AG04450 (cell line): Measurements from ENCODE around the gene SLCO2B1. TPM values are rescaled to one million over a fixed set of nuclear protein-coding genes. Genes with fewer than 3 reads are reported as not detected.

Source experiments
- CTCF ChIA-PET: fragments of 300-600, 350-600 bp; formaldehyde crosslinking; extraction: SDS; loops from one replicate; lab custom pipeline; 2022; ENCODE audit warnings: antibody characterized with exemption, inconsistent platforms; lab: Charles Lee
- POLR2A ChIA-PET: fragments of 350-600 bp; formaldehyde crosslinking; extraction: SDS; loops from one replicate; lab custom pipeline; 2021; ENCODE audit warnings: antibody characterized with exemption, inconsistent platforms; lab: Yijun Ruan, JAX
- DNase-seq: peaks from one replicate; pipeline ENCODE4 v3.0.0-alpha.2; 2011; ENCODE audit warnings: low read depth, low spot score
- H3K27ac ChIP-seq: one replicate; pipeline ENCODE4 v1.5.1; 2012; ENCODE audit warnings: low read depth, low read length, control low read depth
- H3K27me3 ChIP-seq: one replicate; pipeline ENCODE4 v1.6.0; 2012; ENCODE audit warnings: low read length; ENCODE audit not compliant: control insufficient read depth, insufficient read depth
- H3K4me3 ChIP-seq: 2 replicates; pipeline ENCODE4 v1.5.1; 2011; ENCODE audit warnings: mild to moderate bottlenecking, low read depth, low read length, control low read depth
- H3K9me3 ChIP-seq: 2 replicates; pipeline ENCODE4 v1.5.1; 2012; ENCODE audit warnings: low read length; ENCODE audit not compliant: control insufficient read depth, insufficient read depth
- CTCF ChIP-seq: IDR thresholded peaks from 2 replicates; pipeline ENCODE4 v1.5.1; 2011; ENCODE audit warnings: low read depth, low read length, control low read depth, inconsistent platforms
- polyA plus RNA-seq: library from polyadenylated mRNA; depleted of rRNA; stranded (reverse); fragments of >200 nt; gene quantifications from 2 replicates; pipeline ENCODE4 v1.2.3, GENCODE V29; 2011

Gene SLCO2B1
- polyA plus RNA-seq, 1 experiment: not detected

GRCh38 chr11:75197512-75198277 is 46.8 kb downstream of the SLCO2B1 start:
- Histone ChIP-seq H3K9me3 (no peaks in the 10 kb centered on the region; the same call in 1 of the 2 replicates), H3K27ac (no peak overlapping the region), H3K27me3 (peaks cover 60% of the 10 kb centered on the region), H3K4me3 (no peak overlapping the region)
- CTCF ChIA-PET: interaction anchor here (3.0 kb wide), 1 partner anchor 8 kb away, joined by 28 read pairs; no protein-coding TSS in a partner anchor
- DNase-seq: no peak
- POLR2A ChIA-PET: no interaction called here
- no peak for TF ChIP-seq CTCF

- H3K4me3 ChIP-seq: no peak overlapping the region
- no peak for TF ChIP-seq CTCF
- ChIA-PET POLR2A (no interaction called here), CTCF (interaction anchor here (1.0 kb wide), 1 partner anchor 53 kb away, joined by 3 read pairs; no protein-coding TSS in a partner anchor)
- no peak overlapping the region for H3K27ac ChIP-seq
- H3K27me3 ChIP-seq: peaks cover 57% of the 10 kb centered on the region
- no peaks in the 10 kb centered on the region; the same call in 1 of the 2 replicates for H3K9me3 ChIP-seq
- no peak for DNase-seq
These were observed 47.5 kb downstream of the SLCO2B1 start for GRCh38 chr11:75198278-75198973.

GRCh38 chr11:75199412-75199955 is 48.6 kb downstream of the SLCO2B1 start:
- no peak overlapping the region for H3K27ac ChIP-seq
- POLR2A ChIA-PET: no interaction called here
- no peak for TF ChIP-seq CTCF
- H3K27me3 ChIP-seq: peaks cover 50% of the 10 kb centered on the region
- DNase-seq: no peak
- CTCF ChIA-PET: no interaction called here
- H3K9me3 ChIP-seq: no peaks in the 10 kb centered on the region
- H3K4me3 ChIP-seq: no peak overlapping the region

GRCh38 chr11:75200051-75200450 is 49.1 kb downstream of the SLCO2B1 start:
- H3K27ac ChIP-seq: no peak overlapping the region
- TF ChIP-seq CTCF: no peak
- peaks cover 49% of the 10 kb centered on the region for H3K27me3 ChIP-seq
- no peak overlapping the region for H3K4me3 ChIP-seq
- H3K9me3 ChIP-seq: no peaks in the 10 kb centered on the region
- POLR2A ChIA-PET: no interaction called here
- CTCF ChIA-PET: no interaction called here
- DNase-seq: no peak
